Measurements from ENCODE around the gene ERC2.

DNA sequence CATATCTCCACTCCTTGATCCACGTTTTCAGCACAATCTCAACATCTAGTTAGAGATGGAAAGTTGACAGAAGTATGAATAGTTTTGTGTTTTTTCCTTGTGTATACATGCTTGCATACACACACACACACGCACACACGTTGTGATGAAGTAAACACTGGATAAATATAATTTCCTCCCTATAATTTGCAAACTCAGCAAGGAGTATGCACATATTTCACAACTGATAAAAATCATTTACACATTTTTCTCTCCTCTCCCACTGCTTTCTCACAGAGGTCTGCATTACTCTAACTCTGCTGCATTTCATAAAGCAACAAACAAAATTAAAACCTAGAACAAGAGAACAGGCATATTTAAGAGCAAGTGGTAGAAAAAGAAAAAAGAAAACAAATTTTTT lies 320.9 kb downstream of the ERC2 start:
- TF ChIP-seq POLR2A (IDR thresholded peaks at IDR 0.05; ENCODE audit: low read depth, low read length) (no peak), POLR2AphosphoS5 (IDR thresholded peaks at IDR 0.05; ENCODE audit: low read depth, low read length) (no peak), TAF1 (IDR thresholded peaks at IDR 0.05; ENCODE audit: borderline replicate concordance, low read depth, low read length) (no peak)

Measured in GM12892 (cell line).